ENCODE data around the gene MIP.
"Not testable (repeated sequence)": the region's sequence is repeated elsewhere in the genome, so short reads cannot be mapped to it uniquely, and the experiment has no call there.

MIP gene

GRCh38 chr12:56454557-56454956 is at the start of gene MIP:
TSS of gene MIP (minus strand) at chr12:56454657. CDS start at chr12:56454613, 44 bp downstream.
- DNase-seq: no peak

GRCh38 chr12:56499879-56500278 is 45.4 kb upstream of the MIP start:
- not testable (repeated sequence) for DNase-seq

- DNase-seq: not testable (repeated sequence)
These were observed 45.0 kb upstream of the MIP start for GRCh38 chr12:56499452-56499851.

GRCh38 chr12:56498126-56498902 is 43.9 kb upstream of the MIP start:
- DNase-seq: not testable (repeated sequence)

- peak; percentile 67 for DNase-seq
These were observed 42.2 kb upstream of the MIP start for GRCh38 chr12:56496704-56497103.

- not testable (repeated sequence) for DNase-seq
These were observed 40.0 kb upstream of the MIP start for GRCh38 chr12:56494481-56494880.

GRCh38 chr12:56494106-56494415 is 39.6 kb upstream of the MIP start:
- not testable (repeated sequence) for DNase-seq

- DNase-seq: not testable (repeated sequence)
These were observed 39.1 kb upstream of the MIP start for GRCh38 chr12:56493409-56494105.

GRCh38 chr12:56490360-56490759 is 35.9 kb upstream of the MIP start:
- no peak for DNase-seq

GRCh38 chr12:56488041-56488955 is 33.8 kb upstream of the MIP start, which contains the start of gene GLS2:
TSS of gene GLS2 (minus strand) at chr12:56488161. CDS start at chr12:56488118, 43 bp downstream.
- peak; percentile 67 for DNase-seq

GRCh38 chr12:56487448-56488040 is 33.1 kb upstream of the MIP start:
- no peak for DNase-seq

GRCh38 chr12:56486694-56487093 is 32.2 kb upstream of the MIP start:
- no peak for DNase-seq

- DNase-seq: no peak
These were observed 30.1 kb upstream of the MIP start for GRCh38 chr12:56484566-56484965.

- DNase-seq: no peak
These were observed 25.2 kb upstream of the MIP start for GRCh38 chr12:56479625-56480024.

- DNase-seq: no peak
These were observed 23.2 kb upstream of the MIP start for GRCh38 chr12:56477521-56478225.

GRCh38 chr12:56476972-56477432 is 22.5 kb upstream of the MIP start:
- DNase-seq: no peak

- no peak for DNase-seq
These were observed 21.7 kb upstream of the MIP start for GRCh38 chr12:56476143-56476542.

- no peak for DNase-seq
These were observed 19.9 kb upstream of the MIP start for GRCh38 chr12:56474389-56474788.

- DNase-seq: no peak
These were observed 14.8 kb upstream of the MIP start for GRCh38 chr12:56469007-56469930.

- DNase-seq: peak; percentile 95
These were observed 14.0 kb upstream of the MIP start, which contains the start of gene SPRYD4 for GRCh38 chr12:56468216-56469006. TSS of gene SPRYD4 (plus strand) at chr12:56468578. CDS start at chr12:56468592, 14 bp downstream.

All from right forelimb (tissue), 1 donor.